B cell (primary cell): Measurements from ENCODE around the gene SLC1A5. TPM values are rescaled to one million over a fixed set of nuclear protein-coding genes. Genes with fewer than 3 reads are reported as not detected.

ENCODE experiments used
- ATAC-seq: fragments of 200-7000 bp; cut with Tn5 transposase; one replicate; pipeline ENCODE4 v1.10.0; 2021; ENCODE audit warnings: low read depth, mild to moderate bottlenecking, moderate number of reproducible peaks, moderate library complexity
- CTCF ChIA-PET: fragments of 350-600 bp; sonication (Branson Sonifier 250); formaldehyde crosslinking; loops from one replicate; lab custom pipeline; 2021; ENCODE audit warnings: antibody characterized with exemption, inconsistent platforms; lab: Charles Lee
- POLR2A ChIA-PET: fragments of 350-600 bp; sonication (Branson Sonifier 250); formaldehyde crosslinking; loops from one replicate; lab custom pipeline; 2021; ENCODE audit warnings: antibody characterized with exemption; lab: Charles Lee
- DNase-seq: peaks from one replicate; pipeline ENCODE4 v3.0.0; 2013
- H2AFZ ChIP-seq: 2 replicates; pipeline ENCODE4 v1.6.1; 2012; ENCODE audit warnings: mild to moderate bottlenecking, low read depth, low read length; ENCODE audit not compliant: insufficient read depth, poor library complexity, severe bottlenecking
- H3K27ac ChIP-seq, 2 donors: 1 replicate in 1 of 2; 2 replicates in 1 of 2; pipeline ENCODE4 v1.5.1; 2012 to 2013; ENCODE audit warnings: low read length in 2 of 2, mild to moderate bottlenecking in 2 of 2, moderate library complexity in 1 of 2
- H3K27me3 ChIP-seq, 4 experiments: fragments of 200-600 bp in 1 of 4; sonication (generic) in 1 of 4; replicated peaks in 1 of 4; 1 replicate in 2 of 4; 2 replicates in 2 of 4; pipeline versions ENCODE4 v1.6.1 to v1.7.0; 2013 to 2016; ENCODE audit warnings: low read length in 3 of 4, mild to moderate bottlenecking in 2 of 4, mixed read lengths in 1 of 4, moderate library complexity in 1 of 4; ENCODE audit not compliant: insufficient read depth in 4 of 4, control insufficient read depth in 3 of 4; ENCODE audit errors: control extremely low read depth in 1 of 4
- H3K36me3 ChIP-seq, 2 experiments: replicated peaks in 1 of 2; 1 replicate in 1 of 2; 2 replicates in 1 of 2; pipeline versions ENCODE4 v1.6.1 to v1.7.1; 2013; ENCODE audit warnings: low read length in 1 of 2; ENCODE audit not compliant: insufficient read depth in 2 of 2, control insufficient read depth in 1 of 2; ENCODE audit errors: control extremely low read depth in 1 of 2, extremely low read depth in 1 of 2
- H3K4me1 ChIP-seq, 2 donors: fragments of 200-600 bp in 1 of 2; sonication (generic) in 1 of 2; 1 replicate in 1 of 2; 2 replicates in 1 of 2; pipeline versions ENCODE4 v1.5.1 to v1.6.1; 2013 to 2017; ENCODE audit warnings: low read length in 2 of 2; ENCODE audit not compliant: control insufficient read depth in 2 of 2, insufficient read depth in 2 of 2
- H3K4me2 ChIP-seq: replicated peaks from 2 replicates; pipeline ENCODE3; 2012; ENCODE audit warnings: mild to moderate bottlenecking, low read depth, low read length; ENCODE audit not compliant: poor library complexity, severe bottlenecking
- H3K4me3 ChIP-seq, 5 experiments: fragments of 200-600 bp in 1 of 5; sonication (generic) in 1 of 5; 1 replicate in 3 of 5; 2 replicates in 2 of 5; pipeline versions ENCODE4 v1.5.1 to v1.7.0; 2011 to 2016; ENCODE audit warnings: low read length in 4 of 5, mild to moderate bottlenecking in 4 of 5, low read depth in 2 of 5, control low read depth in 1 of 5, moderate library complexity in 1 of 5; ENCODE audit not compliant: insufficient read depth in 1 of 5; ENCODE audit errors: control extremely low read depth in 1 of 5, extremely low read depth in 1 of 5
- H3K79me2 ChIP-seq: fragments of 200-600 bp; sonication (generic); one replicate; pipeline ENCODE4 v1.6.0; 2016; ENCODE audit warnings: low read length; ENCODE audit not compliant: control insufficient read depth, insufficient read depth
- H3K9ac ChIP-seq: fragments of 200-600 bp; sonication (generic); 2 replicates; pipeline ENCODE4 v1.6.1; 2017; ENCODE audit warnings: mild to moderate bottlenecking, low read length, moderate library complexity
- H3K9me3 ChIP-seq, 3 donors: one replicate each; pipeline versions ENCODE4 v1.6.1 to v1.7.1; 2013; ENCODE audit warnings: low read length in 2 of 3; ENCODE audit not compliant: control insufficient read depth in 2 of 3, insufficient read depth in 1 of 3; ENCODE audit errors: control extremely low read depth in 1 of 3
- H4K20me1 ChIP-seq: 2 replicates; pipeline ENCODE4 v1.6.0; 2012; ENCODE audit warnings: mild to moderate bottlenecking, low read length; ENCODE audit not compliant: insufficient read depth, control insufficient read depth, poor library complexity, severe bottlenecking
- H3K27ac Mint-ChIP-seq: one replicate; pipeline ENCODE4 v1.8.0; 2021; ENCODE audit warnings: mixed read lengths
- H3K27me3 Mint-ChIP-seq: one replicate; pipeline ENCODE4 v1.8.0; 2021; ENCODE audit warnings: mixed read lengths
- H3K4me1 Mint-ChIP-seq: one replicate; pipeline ENCODE4 v1.8.0; 2021; ENCODE audit warnings: mixed read lengths
- H3K4me3 Mint-ChIP-seq: one replicate; pipeline ENCODE4 v1.8.0; 2021; ENCODE audit warnings: mixed read lengths
- H3K9me3 Mint-ChIP-seq: one replicate; pipeline ENCODE4 v1.8.0; 2022; ENCODE audit warnings: mixed read lengths; ENCODE audit not compliant: insufficient read depth
- EZH2 ChIP-seq: IDR thresholded peaks from 2 replicates; pipeline ENCODE4 v1.6.1; 2012; ENCODE audit warnings: borderline replicate concordance, low read depth, mild to moderate bottlenecking, moderate library complexity, low read length; ENCODE audit not compliant: insufficient read depth, poor library complexity, severe bottlenecking
- WGBS: methylation state at CpG from one replicate; pipeline ENCODE4 v1.1.5; 2013; ENCODE audit warnings: missing lambda C conversion rate; ENCODE audit not compliant: insufficient coverage; 5-methylcytosine and 5-hydroxymethylcytosine counted together
- intact Hi-C: fragments of 100-400 bp; cut with micrococcal nuclease; formaldehyde crosslinking; loops from one replicate; pipeline ENCODE4 v1.10.0; 2022
- polyA plus RNA-seq: library from polyadenylated mRNA; depleted of rRNA; stranded (reverse); fragments of >200 nt; gene quantifications from 2 replicates; pipeline ENCODE4 v1.2.3, GENCODE V29; 2012
- total RNA-seq, 2 donors: library from RNA; stranded (reverse); fragments of 120-200 nt in 1 of 2; gene quantifications; 1 replicate in 1 of 2; 2 replicates in 1 of 2; pipeline versions ENCODE4 v1.2.3 to v1.2.4, GENCODE V29; 2013 to 2022
- TF ChIP-seq, protein P1 (sequence below): fragments of 200-600 bp; IDR thresholded peaks from one replicate; pipeline ENCODE4 v1.8.0; 2022; ENCODE audit warnings: antibody characterized with exemption, mild to moderate bottlenecking

The SLC1A5 gene
- total and polyA plus RNA-seq, 2 donors (not counting 1 experiment from before 2014, with no cell fraction given), result 19.0 to 37.3 TPM

DNA sequence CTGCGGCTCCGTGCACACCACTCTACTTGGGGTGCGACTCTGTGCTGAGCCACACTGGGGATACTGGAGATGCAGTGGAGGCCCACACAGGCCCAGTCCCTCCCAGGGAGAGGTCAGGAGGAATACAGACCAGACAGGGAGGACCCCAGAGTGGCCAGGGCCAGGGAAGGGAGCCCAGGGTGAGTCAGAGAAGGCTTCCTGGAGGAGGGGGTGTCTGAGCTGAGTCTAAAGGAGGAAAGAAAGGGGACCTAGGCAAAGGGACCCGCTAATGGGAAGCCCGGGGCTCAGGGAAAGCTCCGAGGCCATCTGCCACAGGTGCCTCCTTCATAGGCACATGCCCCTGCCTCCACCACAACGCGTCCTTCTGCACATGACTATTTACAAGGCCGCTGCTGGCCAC is 58.2 kb downstream of the SLC1A5 start:
- Mint-ChIP-seq H3K27me3 (no peaks in the 10 kb centered on the region), H3K27ac (no peak overlapping the region), H3K9me3 (no peaks in the 10 kb centered on the region), H3K4me3 (no peak overlapping the region), H3K4me1 (peaks cover 26% of the 10 kb centered on the region)
- H3K4me3 ChIP-seq, result no peak overlapping the region
- H3K9me3 ChIP-seq, result no peaks in the 10 kb centered on the region
- H2AFZ ChIP-seq, result no peak overlapping the region
- peaks cover 62% of the 10 kb centered on the region for H3K79me2 ChIP-seq
- ATAC-seq (no peak), DNase-seq (no peak)
- 98% methylated on average over 8 of the region's 9 CpGs for WGBS
- peaks cover 62% of the 10 kb centered on the region for H4K20me1 ChIP-seq
- H3K9ac ChIP-seq, result no peak overlapping the region
- peaks cover 10% of the 10 kb centered on the region in 2 donors for H3K4me1 ChIP-seq
- no peaks in the 10 kb centered on the region for H3K27me3 ChIP-seq
- H3K36me3 ChIP-seq, result peaks cover 1 to 88% of the 10 kb centered on the region in 2 experiments
- ChIA-PET CTCF (interaction anchor here (0.9 to 14.9 kb wide), 12 partner anchors 11 to 118 kb away, joined by 3 to 353 read pairs (median 8); partner anchors contain the start of genes DACT3 and PRKD2), POLR2A (interaction anchor here (4.0 kb wide), 1 partner anchor 11 kb away, joined by 12 read pairs; no protein-coding TSS in a partner anchor)
- intact Hi-C loops, result no loop called here
- no peak overlapping the region for H3K27ac ChIP-seq
- H3K4me2 ChIP-seq, result no peak overlapping the region
- TF ChIP-seq EZH2, result no peak
- TF ChIP-seq, protein P1, sequence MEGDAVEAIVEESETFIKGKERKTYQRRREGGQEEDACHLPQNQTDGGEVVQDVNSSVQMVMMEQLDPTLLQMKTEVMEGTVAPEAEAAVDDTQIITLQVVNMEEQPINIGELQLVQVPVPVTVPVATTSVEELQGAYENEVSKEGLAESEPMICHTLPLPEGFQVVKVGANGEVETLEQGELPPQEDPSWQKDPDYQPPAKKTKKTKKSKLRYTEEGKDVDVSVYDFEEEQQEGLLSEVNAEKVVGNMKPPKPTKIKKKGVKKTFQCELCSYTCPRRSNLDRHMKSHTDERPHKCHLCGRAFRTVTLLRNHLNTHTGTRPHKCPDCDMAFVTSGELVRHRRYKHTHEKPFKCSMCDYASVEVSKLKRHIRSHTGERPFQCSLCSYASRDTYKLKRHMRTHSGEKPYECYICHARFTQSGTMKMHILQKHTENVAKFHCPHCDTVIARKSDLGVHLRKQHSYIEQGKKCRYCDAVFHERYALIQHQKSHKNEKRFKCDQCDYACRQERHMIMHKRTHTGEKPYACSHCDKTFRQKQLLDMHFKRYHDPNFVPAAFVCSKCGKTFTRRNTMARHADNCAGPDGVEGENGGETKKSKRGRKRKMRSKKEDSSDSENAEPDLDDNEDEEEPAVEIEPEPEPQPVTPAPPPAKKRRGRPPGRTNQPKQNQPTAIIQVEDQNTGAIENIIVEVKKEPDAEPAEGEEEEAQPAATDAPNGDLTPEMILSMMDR, result no peak

DNA sequence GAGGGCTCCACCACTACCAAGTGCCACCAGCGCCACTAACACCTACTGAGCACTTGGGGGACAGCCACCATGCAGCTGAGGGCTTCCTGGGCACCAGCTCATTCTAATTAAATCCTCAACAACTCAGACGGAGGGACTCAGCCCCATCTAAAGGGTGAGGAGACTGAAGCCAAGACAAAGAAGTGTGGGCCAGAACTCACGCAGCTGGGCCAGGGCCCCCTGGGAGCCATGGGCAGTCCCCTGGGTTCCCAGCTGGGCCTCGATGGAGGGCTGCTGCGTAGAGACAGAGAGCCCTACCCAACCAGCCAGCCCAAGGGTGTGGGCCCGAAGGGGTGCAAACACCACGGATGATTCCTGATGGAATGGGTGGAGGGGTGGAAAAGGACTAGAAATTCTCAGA is 58.7 kb downstream of the SLC1A5 start:
- Histone ChIP-seq H3K79me2 (peaks cover 64% of the 10 kb centered on the region), H3K27me3 (no peaks in the 10 kb centered on the region), H3K4me2 (no peak overlapping the region), H4K20me1 (peaks cover 62% of the 10 kb centered on the region), H3K9ac (no peak overlapping the region), H3K4me3 (no peak overlapping the region), H3K27ac (no peak overlapping the region), H3K4me1 (peaks cover 10% of the 10 kb centered on the region in 2 donors), H3K9me3 (no peaks in the 10 kb centered on the region), H3K36me3 (peaks cover 1 to 92% of the 10 kb centered on the region in 2 experiments), H2AFZ (no peak overlapping the region)
- ATAC-seq (no peak), DNase-seq (no peak)
- H3K27ac Mint-ChIP-seq, result no peak overlapping the region
- no peak overlapping the region for H3K4me3 Mint-ChIP-seq
- intact Hi-C loops, result loop anchor here (5.0 kb wide), 1 partner anchor 37 kb away; no protein-coding TSS in a partner anchor
- peaks cover 26% of the 10 kb centered on the region for H3K4me1 Mint-ChIP-seq
- TF ChIP-seq, protein P1, result no peak
- no peak for TF ChIP-seq EZH2
- WGBS, result 43% methylated on average over 6 of the region's 7 CpGs
- H3K27me3 Mint-ChIP-seq, result no peaks in the 10 kb centered on the region
- ChIA-PET POLR2A (interaction anchor here (1.1 to 4.0 kb wide), 3 partner anchors 11 to 25 kb away, joined by 3 to 18 read pairs (median 12); no protein-coding TSS in a partner anchor), CTCF (interaction anchor here (0.9 to 14.9 kb wide), 15 partner anchors 8 to 117 kb away, joined by 3 to 353 read pairs (median 7); partner anchors contain the start of genes DACT3 and PRKD2)
- H3K9me3 Mint-ChIP-seq, result no peaks in the 10 kb centered on the region
